Lung (tissue), 12 donors: ENCODE data around the gene CPAMD8. TPM values are rescaled to one million over a fixed set of nuclear protein-coding genes. Genes with fewer than 3 reads are reported as not detected.

Experiments
- ATAC-seq: fragments of 200-7000 bp; cut with Tn5 transposase; one replicate; pipeline ENCODE4 v1.9.1; 2020; ENCODE audit warnings: moderate number of reproducible peaks; ENCODE audit not compliant: insufficient read depth, low FRiP score
- DNase-seq, 3 donors: peaks; one replicate each; pipeline ENCODE4 v3.0.0-alpha.2; 2013 to 2017
- H3K27ac ChIP-seq, 2 donors: one replicate each; pipeline ENCODE4 v1.5.1; 2013; ENCODE audit warnings: mild to moderate bottlenecking in 2 of 2, moderate library complexity in 2 of 2, control low read depth in 1 of 2, inconsistent platforms in 1 of 2, low read depth in 1 of 2, low read length in 1 of 2
- H3K27me3 ChIP-seq, 3 donors: one replicate each; pipeline ENCODE4 v1.5.1; 2013; ENCODE audit warnings: low read length in 2 of 3; ENCODE audit not compliant: control insufficient read depth in 3 of 3, insufficient read depth in 3 of 3
- H3K36me3 ChIP-seq, 4 donors: one replicate each; pipeline ENCODE4 v1.5.1; 2013; ENCODE audit warnings: low read length in 4 of 4, mild to moderate bottlenecking in 1 of 4, moderate library complexity in 1 of 4; ENCODE audit not compliant: control insufficient read depth in 4 of 4, insufficient read depth in 4 of 4
- H3K4me1 ChIP-seq, 5 donors: one replicate each; pipeline ENCODE4 v1.5.1; 2013; ENCODE audit warnings: low read length in 5 of 5, mild to moderate bottlenecking in 2 of 5, moderate library complexity in 1 of 5; ENCODE audit not compliant: control insufficient read depth in 5 of 5, insufficient read depth in 5 of 5
- H3K4me3 ChIP-seq: one replicate; pipeline ENCODE4 v1.5.1; 2013; ENCODE audit warnings: mild to moderate bottlenecking, control low read depth, moderate library complexity
- H3K9ac ChIP-seq, 2 donors: one replicate each; pipeline ENCODE4 v1.5.1; 2013; ENCODE audit warnings: low read length in 2 of 2, control low read depth in 1 of 2; ENCODE audit not compliant: insufficient read depth in 1 of 2
- H3K9me3 ChIP-seq, 4 donors: one replicate each; pipeline ENCODE4 v1.5.1; 2013; ENCODE audit warnings: low read length in 3 of 4, mild to moderate bottlenecking in 1 of 4, moderate library complexity in 1 of 4; ENCODE audit not compliant: control insufficient read depth in 4 of 4, insufficient read depth in 3 of 4
- WGBS, 2 donors: extraction: QIAGEN DNeasy Blood & Tissue Kit; methylation state at CpG; one replicate each; pipeline ENCODE4 v1.1.7; 2013; 5-methylcytosine and 5-hydroxymethylcytosine counted together
- polyA plus RNA-seq, 2 donors: library from polyadenylated mRNA; stranded (reverse); fragments of 200-250 nt; gene quantifications; one replicate each; pipeline ENCODE4 v1.2.1, GENCODE V29; 2013
- total RNA-seq, 2 donors: library from RNA; depleted of rRNA in 1 of 2; stranded (reverse); fragments of >200 nt in 1 of 2; gene quantifications; one replicate each; pipeline ENCODE4 v1.2.1, GENCODE V29; 2014 to 2021
- TF ChIP-seq, protein P1 (sequence below): IDR thresholded peaks from 2 replicates; pipeline ENCODE4 v1.5.1; 2012; ENCODE audit warnings: mild to moderate bottlenecking; ENCODE audit errors: control extremely low read depth, extremely low read depth
- donor health status: control.
- donor health status: control.
- donor health status: Bipolar disorder and iron deficiency.
- donor health status: healthy.
- donor health status: DM: yes; HTN: yes; CAD: no.

The CPAMD8 gene
- total and polyA plus RNA-seq, 4 donors, result 9.6 to 143 (median 31.4) TPM

DNA sequence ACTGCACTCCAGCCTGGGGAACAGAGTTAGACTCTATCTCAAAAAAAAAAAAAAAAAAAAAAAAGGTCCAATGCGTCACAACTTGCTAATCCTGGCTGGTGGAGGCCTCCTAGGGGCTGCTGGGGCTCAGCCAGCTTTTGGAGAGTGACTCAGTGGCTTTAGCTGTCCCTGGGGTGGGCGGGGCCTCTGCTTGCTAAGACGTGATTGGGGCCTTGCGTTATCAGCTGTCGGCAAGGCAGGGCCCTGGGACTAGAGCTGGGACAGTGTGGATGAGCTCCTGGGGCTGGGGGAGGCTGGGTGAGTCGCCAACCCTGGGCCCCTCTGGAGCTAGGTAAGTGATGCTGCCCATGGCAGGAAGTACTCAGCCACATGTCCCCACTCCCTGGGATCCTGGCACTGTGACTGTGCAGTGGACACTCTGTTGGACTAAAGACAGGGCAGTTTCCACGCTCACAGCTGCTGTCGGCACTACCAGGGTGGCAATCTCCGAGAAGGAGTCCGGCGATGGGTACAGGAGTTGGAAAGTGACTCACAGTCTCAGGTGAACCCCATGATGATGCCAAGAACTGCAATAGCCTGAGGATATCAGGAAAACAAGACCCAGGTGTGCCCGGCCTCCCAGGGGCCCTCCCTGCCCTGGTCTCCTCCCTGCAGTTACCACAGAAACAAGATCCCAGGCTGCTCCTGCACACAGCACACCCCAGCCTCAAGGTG is 105.6 kb downstream of the CPAMD8 start:
- no peaks in the 10 kb centered on the region for H3K27me3 ChIP-seq
- H3K36me3 ChIP-seq, result peaks cover 0 to 25% (median 16%) of the 10 kb centered on the region in 4 donors
- TF ChIP-seq, protein P1, sequence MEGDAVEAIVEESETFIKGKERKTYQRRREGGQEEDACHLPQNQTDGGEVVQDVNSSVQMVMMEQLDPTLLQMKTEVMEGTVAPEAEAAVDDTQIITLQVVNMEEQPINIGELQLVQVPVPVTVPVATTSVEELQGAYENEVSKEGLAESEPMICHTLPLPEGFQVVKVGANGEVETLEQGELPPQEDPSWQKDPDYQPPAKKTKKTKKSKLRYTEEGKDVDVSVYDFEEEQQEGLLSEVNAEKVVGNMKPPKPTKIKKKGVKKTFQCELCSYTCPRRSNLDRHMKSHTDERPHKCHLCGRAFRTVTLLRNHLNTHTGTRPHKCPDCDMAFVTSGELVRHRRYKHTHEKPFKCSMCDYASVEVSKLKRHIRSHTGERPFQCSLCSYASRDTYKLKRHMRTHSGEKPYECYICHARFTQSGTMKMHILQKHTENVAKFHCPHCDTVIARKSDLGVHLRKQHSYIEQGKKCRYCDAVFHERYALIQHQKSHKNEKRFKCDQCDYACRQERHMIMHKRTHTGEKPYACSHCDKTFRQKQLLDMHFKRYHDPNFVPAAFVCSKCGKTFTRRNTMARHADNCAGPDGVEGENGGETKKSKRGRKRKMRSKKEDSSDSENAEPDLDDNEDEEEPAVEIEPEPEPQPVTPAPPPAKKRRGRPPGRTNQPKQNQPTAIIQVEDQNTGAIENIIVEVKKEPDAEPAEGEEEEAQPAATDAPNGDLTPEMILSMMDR, result no peak
- H3K4me3 ChIP-seq, result no peak overlapping the region
- H3K9ac ChIP-seq, result no peak overlapping the region
- no peak for DNase-seq
- no peaks in the 10 kb centered on the region for H3K4me1 ChIP-seq
- 69 to 78% methylated on average over 11 to 12 of the region's 12 CpGs for WGBS, 2 donors
- no peak overlapping the region for H3K27ac ChIP-seq
- H3K9me3 ChIP-seq, result peaks cover 0 to 11% (median 5%) of the 10 kb centered on the region in 4 donors
- no peak for ATAC-seq

GRCh38 chr19:16919496-16919895 is 107.1 kb downstream of the CPAMD8 start:
- peaks cover 0 to 12% (median 5%) of the 10 kb centered on the region in 4 donors for H3K9me3 ChIP-seq
- H3K9ac ChIP-seq, result no peak overlapping the region
- 72 to 82% methylated on average over 4 of the region's 4 CpGs for WGBS, 2 donors
- TF ChIP-seq, protein P1, result no peak
- no peak overlapping the region for H3K4me3 ChIP-seq
- H3K27me3 ChIP-seq, result no peaks in the 10 kb centered on the region
- H3K27ac ChIP-seq, result no peak overlapping the region
- H3K4me1 ChIP-seq, result no peaks in the 10 kb centered on the region
- H3K36me3 ChIP-seq, result peaks cover 0 to 22% (median 13%) of the 10 kb centered on the region in 4 donors
- DNase-seq, result no peak
- no peak for ATAC-seq

DNA sequence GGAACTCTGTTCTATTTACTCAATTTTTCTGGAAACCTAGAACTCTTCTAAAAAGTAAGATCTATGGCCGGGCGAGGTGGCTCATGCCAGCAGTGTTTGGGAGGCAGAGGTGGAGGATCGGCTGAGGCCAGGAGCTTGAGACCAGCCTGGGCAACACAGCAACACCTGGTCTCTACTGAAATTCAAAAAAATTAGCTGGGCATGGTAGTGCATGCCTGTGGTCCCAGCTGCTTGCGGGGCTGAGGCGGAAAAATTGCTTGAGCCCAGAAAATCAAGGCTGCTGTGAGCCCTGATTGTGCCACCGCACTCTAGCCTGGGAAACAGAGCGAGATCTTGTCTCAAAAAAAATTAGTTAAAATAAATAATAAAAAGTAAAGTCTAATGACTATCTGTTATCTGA is 109.2 kb downstream of the CPAMD8 start:
- no peak for ATAC-seq
- TF ChIP-seq, protein P1, result no peak

More for the DNA sequence above, 109.2 kb downstream of the CPAMD8 start:
- Histone ChIP-seq H3K4me3 (no peak overlapping the region), H3K9me3 (peaks cover 4 to 27% (median 17%) of the 10 kb centered on the region in 4 donors), H3K27me3 (no peaks in the 10 kb centered on the region), H3K9ac (no peak overlapping the region), H3K4me1 (no peaks in the 10 kb centered on the region), H3K36me3 (peaks cover 0 to 43% (median 17%) of the 10 kb centered on the region in 4 donors), H3K27ac (no peak overlapping the region)
- DNase-seq, result no peak
- 80 to 82% methylated on average over 7 of the region's 7 CpGs for WGBS, 2 donors
